Endothelial cell of umbilical vein (primary cell): ENCODE data around the gene PDE4C.

Experiments
- EZH2 ChIP-seq: IDR thresholded peaks from 2 replicates; pipeline ENCODE4 v1.6.1; 2012; ENCODE audit warnings: borderline replicate concordance, low read depth, mild to moderate bottlenecking, moderate library complexity, low read length, inconsistent platforms; ENCODE audit not compliant: severe bottlenecking
- JUN ChIP-seq: IDR thresholded peaks from 2 replicates; pipeline ENCODE4 v1.6.1; 2011; ENCODE audit warnings: borderline replicate concordance, low read depth; ENCODE audit not compliant: insufficient read length, insufficient read depth
- MYC ChIP-seq: IDR thresholded peaks from one replicate; pipeline ENCODE4 v1.6.1; 2011; ENCODE audit warnings: mild to moderate bottlenecking, low read depth, low read length
- POLR2A ChIP-seq: IDR thresholded peaks from 2 replicates; pipeline ENCODE4 v1.6.1; 2012; ENCODE audit warnings: low read depth, mild to moderate bottlenecking, control low read depth, low read length
- POLR2AphosphoS5 ChIP-seq: IDR thresholded peaks from 2 replicates; pipeline ENCODE4 v1.6.1; 2012; ENCODE audit warnings: low read depth, mild to moderate bottlenecking, control low read depth, low read length, moderate library complexity; ENCODE audit not compliant: insufficient read depth
- TF ChIP-seq, protein P1 (sequence below), 2 donors: IDR thresholded peaks; 1 replicate in 1 of 2; 2 replicates in 1 of 2; pipeline ENCODE4 v1.5.1; 2011; ENCODE audit warnings: low read length in 2 of 2, mild to moderate bottlenecking in 2 of 2, moderate library complexity in 2 of 2, control low read depth in 1 of 2, inconsistent platforms in 1 of 2, low read depth in 1 of 2; ENCODE audit not compliant: insufficient read depth in 1 of 2; ENCODE audit errors: extremely low read depth in 1 of 2
- TF ChIP-seq, protein P2 (sequence below): IDR thresholded peaks from 2 replicates; pipeline ENCODE4 v1.6.1; 2011; ENCODE audit not compliant: insufficient read depth, insufficient read length

DNA sequence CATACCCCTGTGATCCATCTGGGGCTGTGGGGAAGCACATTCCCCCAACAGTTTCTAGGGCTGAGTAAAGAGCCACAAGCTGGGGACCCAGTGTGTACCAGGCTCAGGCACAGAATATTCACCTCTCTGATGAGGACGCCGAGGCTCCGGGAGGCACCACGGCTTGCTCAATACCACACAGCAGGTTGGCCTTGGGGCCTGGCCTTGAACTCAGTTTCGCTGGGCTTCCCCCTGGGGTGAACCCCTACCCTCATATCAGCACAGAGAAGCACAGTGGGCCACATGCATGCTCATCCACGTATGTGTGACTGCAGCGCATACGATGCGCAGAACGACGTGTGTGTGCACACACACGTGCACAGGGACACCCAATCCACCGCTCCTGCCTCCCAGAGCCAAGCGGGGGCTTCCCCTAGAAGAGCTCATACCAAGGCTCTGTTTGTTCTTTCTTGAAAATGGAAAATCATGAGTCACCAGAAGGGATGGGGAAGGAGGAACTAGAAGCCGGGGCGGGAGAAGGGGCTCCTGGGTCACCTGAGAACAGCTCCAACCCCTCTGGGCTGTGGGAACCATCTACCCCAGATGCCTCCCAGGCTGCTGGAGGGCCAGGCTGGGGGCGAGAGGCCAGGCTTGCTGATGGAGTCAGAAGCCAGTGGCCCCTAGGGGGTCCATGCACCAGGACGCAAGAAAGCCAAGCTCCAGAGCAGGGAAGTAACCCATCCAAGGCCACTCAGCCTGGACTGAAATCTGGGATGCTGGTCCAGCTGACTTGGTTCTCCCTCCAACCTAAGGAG is 4.9 kb upstream of the PDE4C start:
- no peak for TF ChIP-seq POLR2A
- TF ChIP-seq, protein P1, sequence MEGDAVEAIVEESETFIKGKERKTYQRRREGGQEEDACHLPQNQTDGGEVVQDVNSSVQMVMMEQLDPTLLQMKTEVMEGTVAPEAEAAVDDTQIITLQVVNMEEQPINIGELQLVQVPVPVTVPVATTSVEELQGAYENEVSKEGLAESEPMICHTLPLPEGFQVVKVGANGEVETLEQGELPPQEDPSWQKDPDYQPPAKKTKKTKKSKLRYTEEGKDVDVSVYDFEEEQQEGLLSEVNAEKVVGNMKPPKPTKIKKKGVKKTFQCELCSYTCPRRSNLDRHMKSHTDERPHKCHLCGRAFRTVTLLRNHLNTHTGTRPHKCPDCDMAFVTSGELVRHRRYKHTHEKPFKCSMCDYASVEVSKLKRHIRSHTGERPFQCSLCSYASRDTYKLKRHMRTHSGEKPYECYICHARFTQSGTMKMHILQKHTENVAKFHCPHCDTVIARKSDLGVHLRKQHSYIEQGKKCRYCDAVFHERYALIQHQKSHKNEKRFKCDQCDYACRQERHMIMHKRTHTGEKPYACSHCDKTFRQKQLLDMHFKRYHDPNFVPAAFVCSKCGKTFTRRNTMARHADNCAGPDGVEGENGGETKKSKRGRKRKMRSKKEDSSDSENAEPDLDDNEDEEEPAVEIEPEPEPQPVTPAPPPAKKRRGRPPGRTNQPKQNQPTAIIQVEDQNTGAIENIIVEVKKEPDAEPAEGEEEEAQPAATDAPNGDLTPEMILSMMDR (IDR thresholded peaks at IDR 0.05; ENCODE audit: extremely low read depth in 1 of 2, insufficient read depth in 1 of 2, low read depth in 1 of 2, low read length in 2 of 2), result no peak
- no peak for TF ChIP-seq EZH2
- TF ChIP-seq MYC, result no peak
- TF ChIP-seq, protein P2, sequence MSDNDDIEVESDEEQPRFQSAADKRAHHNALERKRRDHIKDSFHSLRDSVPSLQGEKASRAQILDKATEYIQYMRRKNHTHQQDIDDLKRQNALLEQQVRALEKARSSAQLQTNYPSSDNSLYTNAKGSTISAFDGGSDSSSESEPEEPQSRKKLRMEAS, result no peak
- TF ChIP-seq JUN, result no peak
- TF ChIP-seq POLR2AphosphoS5, result no peak
